ENCODE measurements around the gene ILDR2. TPM values are rescaled to one million over a fixed set of nuclear protein-coding genes. Genes with fewer than 3 reads are reported as not detected.

ILDR2 gene
- total RNA-seq, 1 experiment from 2014 or later, result 5.9 TPM

- no peak for DNase-seq (ENCODE audit: low spot score)
Measured at GRCh38 chr1:166969074-166969677, 6.2 kb downstream of the ILDR2 start.

- DNase-seq (ENCODE audit: low spot score), result no peak
Measured at GRCh38 chr1:166960858-166961474, 14.4 kb downstream of the ILDR2 start.

- DNase-seq (ENCODE audit: low spot score), result no peak
Measured at GRCh38 chr1:166956872-166957271, 18.5 kb downstream of the ILDR2 start.

- no peak for DNase-seq (ENCODE audit: low spot score)
Measured at GRCh38 chr1:166956057-166956850, 19.1 kb downstream of the ILDR2 start.

GRCh38 chr1:166953491-166953890 is 21.8 kb downstream of the ILDR2 start:
- no peak for DNase-seq (ENCODE audit: low spot score)

- peak; percentile 61 for DNase-seq (ENCODE audit: low spot score)
Measured at GRCh38 chr1:166952002-166952746, 23.2 kb downstream of the ILDR2 start.

- no peak for DNase-seq (ENCODE audit: low spot score)
Measured at GRCh38 chr1:166951050-166951449, 24.3 kb downstream of the ILDR2 start.

GRCh38 chr1:166950156-166950555 is 25.2 kb downstream of the ILDR2 start:
- no peak for DNase-seq (ENCODE audit: low spot score)

- DNase-seq (ENCODE audit: low spot score), result no peak
Measured at GRCh38 chr1:166948856-166949350, 26.4 kb downstream of the ILDR2 start.

GRCh38 chr1:166947398-166948043 is 27.8 kb downstream of the ILDR2 start:
- DNase-seq (ENCODE audit: low spot score), result peak; percentile 56

GRCh38 chr1:166944186-166944967 is 31.0 kb downstream of the ILDR2 start:
- peak; percentile 61 for DNase-seq (ENCODE audit: low spot score)

- DNase-seq (ENCODE audit: low spot score), result no peak
Measured at GRCh38 chr1:166939741-166940375, 35.5 kb downstream of the ILDR2 start.

GRCh38 chr1:166937962-166938361 is 37.4 kb downstream of the ILDR2 start:
- no peak for DNase-seq (ENCODE audit: low spot score)

GRCh38 chr1:166937329-166937728 is 38.0 kb downstream of the ILDR2 start:
- DNase-seq (ENCODE audit: low spot score), result no peak

GRCh38 chr1:166933633-166934032 is 41.7 kb downstream of the ILDR2 start:
- DNase-seq (ENCODE audit: low spot score), result no peak

GRCh38 chr1:166933140-166933539 is 42.2 kb downstream of the ILDR2 start:
- DNase-seq (ENCODE audit: low spot score), result no peak

- no peak for DNase-seq (ENCODE audit: low spot score)
Measured at GRCh38 chr1:166929911-166930310, 45.4 kb downstream of the ILDR2 start.

GRCh38 chr1:166927701-166928100 is 47.6 kb downstream of the ILDR2 start:
- no peak for DNase-seq (ENCODE audit: low spot score)

GRCh38 chr1:166925810-166926478 is 49.4 kb downstream of the ILDR2 start:
- DNase-seq (ENCODE audit: low spot score), result peak; percentile 45
